GM18502 (cell line): ENCODE measurements around the gene PNPLA1.

ENCODE experiments used
- ATAC-seq: cut with Tn5 transposase; IDR thresholded peaks from one replicate; pipeline ENCODE4 v1.9.1; 2021; ENCODE audit warnings: mild to moderate bottlenecking; ENCODE audit not compliant: unreplicated experiment, poor library complexity

Gene PNPLA1

GRCh38 chr6:36283608-36284007, 13.7 kb downstream of the PNPLA1 start:
- no peak for ATAC-seq

- no peak for ATAC-seq
These were observed 14.5 kb downstream of the PNPLA1 start for GRCh38 chr6:36284359-36284758.

GRCh38 chr6:36285187-36285671, 15.4 kb downstream of the PNPLA1 start:
- ATAC-seq = no peak

GRCh38 chr6:36285797-36286196, 15.9 kb downstream of the PNPLA1 start:
- no peak for ATAC-seq

GRCh38 chr6:36286858-36287257, 17.0 kb downstream of the PNPLA1 start:
- ATAC-seq = no peak

GRCh38 chr6:36289281-36289878, 19.5 kb downstream of the PNPLA1 start:
- ATAC-seq = no peak

- no peak for ATAC-seq
These were observed 21.1 kb downstream of the PNPLA1 start for GRCh38 chr6:36290668-36291620.

- no peak for ATAC-seq
These were observed 22.3 kb downstream of the PNPLA1 start for GRCh38 chr6:36292170-36292569.

GRCh38 chr6:36296240-36296639, 26.4 kb downstream of the PNPLA1 start:
- no peak for ATAC-seq

GRCh38 chr6:36297051-36297450, 27.2 kb downstream of the PNPLA1 start:
- ATAC-seq = no peak

GRCh38 chr6:36297511-36297910, 27.7 kb downstream of the PNPLA1 start:
- no peak for ATAC-seq

- no peak for ATAC-seq
These were observed 28.2 kb downstream of the PNPLA1 start for GRCh38 chr6:36298027-36298426.

GRCh38 chr6:36301085-36301658, 31.3 kb downstream of the PNPLA1 start:
- ATAC-seq = no peak

GRCh38 chr6:36301781-36302180, 31.9 kb downstream of the PNPLA1 start:
- ATAC-seq = no peak

- ATAC-seq = no peak
These were observed 32.5 kb downstream of the PNPLA1 start for GRCh38 chr6:36302227-36302976.

- ATAC-seq = no peak
These were observed 36.0 kb downstream of the PNPLA1 start for GRCh38 chr6:36305885-36306284.

- no peak for ATAC-seq
These were observed 36.5 kb downstream of the PNPLA1 start for GRCh38 chr6:36306375-36306774.

- no peak for ATAC-seq
These were observed 38.7 kb downstream of the PNPLA1 start for GRCh38 chr6:36308514-36308913.

- no peak for ATAC-seq
These were observed 39.3 kb downstream of the PNPLA1 start for GRCh38 chr6:36309203-36309602.

- ATAC-seq = no peak
These were observed 40.0 kb downstream of the PNPLA1 start for GRCh38 chr6:36309900-36310299.
